GM18858 (cell line): ENCODE measurements around the gene FXYD2.

Experiments
- ATAC-seq: cut with Tn5 transposase; IDR thresholded peaks from one replicate; pipeline ENCODE4 v1.9.1; 2021; ENCODE audit not compliant: unreplicated experiment

The FXYD2 gene

GRCh38 chr11:117770061-117770460, 54.5 kb downstream of the FXYD2 start:
- ATAC-seq: no peak
